GM18520 (cell line): ENCODE data around the gene SMIM38.

Source experiments
- ATAC-seq: cut with Tn5 transposase; IDR thresholded peaks from one replicate; pipeline ENCODE4 v1.9.1; 2021; ENCODE audit not compliant: unreplicated experiment

SMIM38 gene

GRCh38 chr11:69155302-69156234, at the start of gene SMIM38:
Gene SMIM38, plus strand, starts transcription at chr11:69155935. Its CDS starts 1,912 bp downstream, at chr11:69157847.
- no peak for ATAC-seq

GRCh38 chr11:69106031-69106811, 49.5 kb upstream of the SMIM38 start:
- no peak for ATAC-seq

GRCh38 chr11:69107413-69107812, 48.3 kb upstream of the SMIM38 start:
- no peak for ATAC-seq

- ATAC-seq: no peak
Observed at GRCh38 chr11:69108030-69108429, 47.7 kb upstream of the SMIM38 start.

GRCh38 chr11:69108559-69108958, 47.2 kb upstream of the SMIM38 start:
- ATAC-seq: no peak

GRCh38 chr11:69109101-69109500, 46.6 kb upstream of the SMIM38 start:
- ATAC-seq: no peak

GRCh38 chr11:69110451-69110850, 45.3 kb upstream of the SMIM38 start:
- no peak for ATAC-seq

- ATAC-seq: no peak
Observed at GRCh38 chr11:69111624-69112542, 43.9 kb upstream of the SMIM38 start.

- ATAC-seq: no peak
Observed at GRCh38 chr11:69113226-69113625, 42.5 kb upstream of the SMIM38 start.

- no peak for ATAC-seq
Observed at GRCh38 chr11:69113646-69114340, 41.9 kb upstream of the SMIM38 start.

- no peak for ATAC-seq
Observed at GRCh38 chr11:69114362-69114761, 41.4 kb upstream of the SMIM38 start.

GRCh38 chr11:69114811-69115523, 40.8 kb upstream of the SMIM38 start:
- ATAC-seq: no peak

GRCh38 chr11:69115586-69116560, 39.9 kb upstream of the SMIM38 start:
- no peak for ATAC-seq

- no peak for ATAC-seq
Observed at GRCh38 chr11:69116671-69117070, 39.1 kb upstream of the SMIM38 start.

- ATAC-seq: no peak
Observed at GRCh38 chr11:69119190-69119589, 36.5 kb upstream of the SMIM38 start.

- no peak for ATAC-seq
Observed at GRCh38 chr11:69120096-69120875, 35.4 kb upstream of the SMIM38 start.

GRCh38 chr11:69121021-69121420, 34.7 kb upstream of the SMIM38 start:
- ATAC-seq: no peak
